ENCODE measurements around the gene C2orf42. TPM values are rescaled to one million over a fixed set of nuclear protein-coding genes. Genes with fewer than 3 reads are reported as not detected.

C2orf42 gene
- total RNA-seq, 1 experiment from 2014 or later: 6.8 TPM

GRCh38 chr2:70141902-70142589, 48.8 kb downstream of the C2orf42 start (continued):
- TF ChIP-seq PREB (CRISPR knock-in tag; IDR thresholded peaks at IDR 0.05; ENCODE audit: borderline replicate concordance) (no peak), USF1 (CRISPR knock-in tag; IDR thresholded peaks at IDR 0.05) (no peak), SP1 (CRISPR knock-in tag; conservative IDR thresholded peaks at IDR 0.05) (no peak), E2F1 (CRISPR knock-in tag; IDR thresholded peaks at IDR 0.05) (no peak; the same call in 1 of the 2 replicates), TP53 (CRISPR knock-in tag; IDR thresholded peaks at IDR 0.05) (0 out of 2 replicates have a peak, but pooled peaks have one; percentile 80), ZNF317 (CRISPR knock-in tag; IDR thresholded peaks at IDR 0.05; ENCODE audit: borderline replicate concordance, low read depth) (no peak), MLX (CRISPR knock-in tag; IDR thresholded peaks at IDR 0.05) (no peak), RORB (CRISPR knock-in tag; IDR thresholded peaks at IDR 0.05) (no peak), USF2 (CRISPR knock-in tag; IDR thresholded peaks at IDR 0.05) (no peak; the same call in 1 of the 2 replicates), GABPB1 (CRISPR knock-in tag; IDR thresholded peaks at IDR 0.05) (0 out of 2 replicates have a peak, but pooled peaks have one; percentile 4)

GRCh38 chr2:70141212-70141901, 49.5 kb downstream of the C2orf42 start:
- no peaks in the 10 kb centered on the region for H3K36me3 Mint-ChIP-seq
- ATAC-seq: peak; percentile 66
- H3K4me1 Mint-ChIP-seq: peaks cover 44% of the 10 kb centered on the region
- ChIA-PET CTCF (interaction anchor here (0.5 to 2.7 kb wide), 8 partner anchors 9 to 227 kb away, joined by 3 to 7 read pairs (median 4); partner anchors contain the start of gene MXD1), POLR2A (interaction anchor here (0.7 to 4.9 kb wide), 6 partner anchors 18 to 227 kb away, joined by 3 to 60 read pairs (median 31); partner anchors contain the start of gene MXD1)
- no peaks in the 10 kb centered on the region for H3K27me3 Mint-ChIP-seq (ENCODE audit: low read depth)
- no peaks in the 10 kb centered on the region for H3K9me3 Mint-ChIP-seq
- peak; percentile 76 for DNase-seq (ENCODE audit: low spot score)
- H3K4me3 Mint-ChIP-seq: peak overlapping the region; percentile 73
- H3K27ac Mint-ChIP-seq: peak overlapping the region; percentile 100
- TF ChIP-seq TP53 (CRISPR knock-in tag; IDR thresholded peaks at IDR 0.05) (no peak), FOXJ3 (CRISPR knock-in tag; IDR thresholded peaks at IDR 0.05; ENCODE audit: borderline replicate concordance) (no peak), ZBTB21 (CRISPR knock-in tag; IDR thresholded peaks at IDR 0.05; ENCODE audit: borderline replicate concordance) (no peak), MYBL2 (CRISPR knock-in tag; IDR thresholded peaks at IDR 0.05) (no peak), MAX (CRISPR knock-in tag; IDR thresholded peaks at IDR 0.05) (no peak), KAT7 (CRISPR knock-in tag; IDR thresholded peaks at IDR 0.05; ENCODE audit: borderline replicate concordance) (no peak; the same call in 1 of the 2 replicates), FOXK1 (CRISPR knock-in tag; IDR thresholded peaks at IDR 0.05) (no peak), JUN (CRISPR knock-in tag; IDR thresholded peaks at IDR 0.05) (no peak), TEAD1 (CRISPR knock-in tag; IDR thresholded peaks at IDR 0.05) (no peak), CREB1 (CRISPR knock-in tag; IDR thresholded peaks at IDR 0.05) (no peak), USF2 (CRISPR knock-in tag; IDR thresholded peaks at IDR 0.05) (no peak), RORB (CRISPR knock-in tag; IDR thresholded peaks at IDR 0.05) (no peak), PREB (CRISPR knock-in tag; IDR thresholded peaks at IDR 0.05; ENCODE audit: borderline replicate concordance) (no peak), SOX15 (CRISPR knock-in tag; IDR thresholded peaks at IDR 0.05) (no peak), GRHL2 (CRISPR knock-in tag; IDR thresholded peaks at IDR 0.05; ENCODE audit: insufficient replicate concordance, severe bottlenecking) (no peak), CREM (CRISPR knock-in tag; IDR thresholded peaks at IDR 0.05) (no peak), CDX4 (CRISPR knock-in tag; IDR thresholded peaks at IDR 0.05; ENCODE audit: borderline replicate concordance) (no peak), ZNF416 (CRISPR knock-in tag; IDR thresholded peaks at IDR 0.05) (peak; percentile 69; the same call in 1 of the 2 replicates), ELF4 (CRISPR knock-in tag; IDR thresholded peaks at IDR 0.05; ENCODE audit: low read depth) (no peak)
